ENCODE measurements around the gene LIN7A.
A peak's percentile ranks its signal among the peaks of the same experiment; 100 is the strongest.

LIN7A gene

GRCh38 chr12:80847575-80847974 lies 90.2 kb downstream of the LIN7A start:
- no peak for TF ChIP-seq PAX5 (IDR thresholded peaks at IDR 0.05; ENCODE audit: insufficient read depth, low read length, severe bottlenecking)
- no peak for TF ChIP-seq POLR2AphosphoS5 (IDR thresholded peaks at IDR 0.05; ENCODE audit: low read depth, low read length)
- TF ChIP-seq POLR2A (IDR thresholded peaks at IDR 0.05; ENCODE audit: low read depth, low read length) = no peak
- no peak for TF ChIP-seq POU2F2 (IDR thresholded peaks at IDR 0.05; ENCODE audit: low read depth, low read length)
- TF ChIP-seq SPI1 (IDR thresholded peaks at IDR 0.05; ENCODE audit: low read depth, low read length) = no peak
- no peak for TF ChIP-seq TAF1 (IDR thresholded peaks at IDR 0.05; ENCODE audit: low read depth, low read length)
- DNase-seq (ENCODE audit: insufficient read length, low spot score) (no peak), FAIRE-seq (no peak)

- DNase-seq (ENCODE audit: insufficient read length, low spot score) = no peak
- TF ChIP-seq PAX5 (IDR thresholded peaks at IDR 0.05; ENCODE audit: insufficient read depth, low read length, severe bottlenecking) (no peak), POU2F2 (IDR thresholded peaks at IDR 0.05; ENCODE audit: low read depth, low read length) (no peak), TAF1 (IDR thresholded peaks at IDR 0.05; ENCODE audit: low read depth, low read length) (no peak), POLR2A (IDR thresholded peaks at IDR 0.05; ENCODE audit: low read depth, low read length) (no peak), SPI1 (IDR thresholded peaks at IDR 0.05; ENCODE audit: low read depth, low read length) (no peak)
- FAIRE-seq = no peak
Measured at GRCh38 chr12:80846952-80847351, 90.8 kb downstream of the LIN7A start.

- FAIRE-seq (no peak), DNase-seq (ENCODE audit: insufficient read length, low spot score) (no peak)
- no peak for TF ChIP-seq POLR2AphosphoS5 (IDR thresholded peaks at IDR 0.05; ENCODE audit: low read depth, low read length)
- no peak for TF ChIP-seq TAF1 (IDR thresholded peaks at IDR 0.05; ENCODE audit: low read depth, low read length)
- no peak for TF ChIP-seq SPI1 (IDR thresholded peaks at IDR 0.05; ENCODE audit: low read depth, low read length)
- TF ChIP-seq PAX5 (IDR thresholded peaks at IDR 0.05; ENCODE audit: insufficient read depth, low read length, severe bottlenecking) = no peak
- TF ChIP-seq POU2F2 (IDR thresholded peaks at IDR 0.05; ENCODE audit: low read depth, low read length) = no peak
- no peak for TF ChIP-seq POLR2A (IDR thresholded peaks at IDR 0.05; ENCODE audit: low read depth, low read length)
Measured at GRCh38 chr12:80845639-80846038, 92.1 kb downstream of the LIN7A start.

DNA sequence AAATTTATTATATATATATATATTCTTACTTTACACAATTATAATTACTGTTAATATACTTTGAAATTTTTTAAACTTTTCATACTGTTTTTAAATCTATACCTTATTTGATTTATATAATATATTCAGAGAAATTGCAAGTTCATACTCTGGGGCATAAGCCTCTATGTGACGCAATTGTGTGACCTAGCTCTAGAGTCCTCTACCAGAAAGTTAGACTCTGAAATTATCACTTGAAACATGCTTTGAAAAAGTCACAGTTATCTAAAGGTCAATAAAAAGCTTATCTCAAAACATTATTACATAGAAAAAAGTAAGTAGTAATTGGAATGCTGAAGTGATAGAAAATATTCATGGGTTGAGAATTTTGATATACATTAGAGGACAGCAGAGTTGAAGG lies 93.8 kb downstream of the LIN7A start:
- no peak for FAIRE-seq
- TF ChIP-seq POLR2AphosphoS5 (IDR thresholded peaks at IDR 0.05; ENCODE audit: low read depth, low read length) (no peak), TAF1 (IDR thresholded peaks at IDR 0.05; ENCODE audit: low read depth, low read length) (no peak), SPI1 (IDR thresholded peaks at IDR 0.05; ENCODE audit: low read depth, low read length) (no peak), POLR2A (IDR thresholded peaks at IDR 0.05; ENCODE audit: low read depth, low read length) (no peak), POU2F2 (IDR thresholded peaks at IDR 0.05; ENCODE audit: low read depth, low read length) (no peak), PAX5 (IDR thresholded peaks at IDR 0.05; ENCODE audit: insufficient read depth, low read length, severe bottlenecking) (no peak)
- DNase-seq (ENCODE audit: insufficient read length, low spot score) = no peak

DNA sequence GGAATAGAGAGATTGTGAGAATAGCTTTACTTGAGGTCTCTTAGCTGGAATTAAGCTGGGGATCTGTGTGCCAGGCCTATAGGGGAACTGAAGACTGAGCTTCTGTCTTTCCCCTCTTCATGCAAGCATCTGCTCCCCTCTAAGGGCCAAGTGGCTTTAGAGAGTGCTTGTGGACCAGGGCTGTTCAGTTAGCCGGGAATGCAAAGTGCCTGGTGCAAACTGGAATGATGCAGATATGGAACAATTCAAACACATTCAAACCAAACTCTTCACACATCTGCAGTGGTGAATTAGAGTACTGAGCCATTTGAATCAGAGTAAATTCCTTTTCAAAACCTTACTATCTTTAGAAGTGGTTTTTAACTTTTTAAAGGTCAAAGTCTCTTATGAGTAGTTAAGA lies 99.0 kb downstream of the LIN7A start:
- FAIRE-seq = no peak
- TF ChIP-seq POLR2AphosphoS5 (IDR thresholded peaks at IDR 0.05; ENCODE audit: low read depth, low read length) (no peak), TAF1 (IDR thresholded peaks at IDR 0.05; ENCODE audit: low read depth, low read length) (no peak), POU2F2 (IDR thresholded peaks at IDR 0.05; ENCODE audit: low read depth, low read length) (no peak), POLR2A (IDR thresholded peaks at IDR 0.05; ENCODE audit: low read depth, low read length) (no peak), SPI1 (IDR thresholded peaks at IDR 0.05; ENCODE audit: low read depth, low read length) (0 out of 2 replicates have a peak, but pooled peaks have one; percentile 6)
- no peak for DNase-seq (ENCODE audit: insufficient read length, low spot score)

DNA sequence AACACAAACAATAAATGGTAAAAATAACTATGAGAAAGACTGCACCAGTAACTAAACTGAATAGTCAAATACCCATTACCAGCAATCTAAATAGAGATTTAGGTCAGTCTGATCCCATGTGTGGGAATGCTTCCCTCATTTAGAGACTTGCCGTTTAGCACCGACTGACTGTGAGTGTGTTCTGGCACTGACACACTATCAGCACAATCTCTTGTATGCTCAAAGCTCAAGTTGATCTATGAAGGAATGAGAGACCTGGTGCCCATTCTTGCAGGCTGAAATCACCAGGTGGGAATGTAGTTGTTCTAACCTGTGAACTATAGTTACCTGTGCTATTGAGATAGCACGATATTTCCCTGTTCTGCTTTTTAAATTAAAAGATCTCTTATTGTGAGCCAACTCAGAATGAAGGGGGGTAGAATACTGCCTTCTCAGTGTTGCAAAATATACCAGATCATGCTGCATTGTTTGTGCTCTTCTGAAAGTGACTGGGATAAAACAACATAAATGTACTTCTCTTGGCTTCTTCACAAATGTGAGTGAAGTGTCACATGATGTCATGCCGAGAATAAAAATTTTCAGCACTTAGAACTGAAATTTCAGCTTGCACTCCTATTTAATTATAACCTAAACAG lies 99.6 kb downstream of the LIN7A start:
- DNase-seq (ENCODE audit: insufficient read length, low spot score) (no peak), FAIRE-seq (peak; percentile 41)
- TF ChIP-seq SPI1 (IDR thresholded peaks at IDR 0.05; ENCODE audit: low read depth, low read length) (peak; percentile 24; the same call in 1 of the 2 replicates), POLR2A (IDR thresholded peaks at IDR 0.05; ENCODE audit: low read depth, low read length) (no peak)

- TF ChIP-seq POLR2AphosphoS5 (IDR thresholded peaks at IDR 0.05; ENCODE audit: low read depth, low read length) (no peak), POU2F2 (IDR thresholded peaks at IDR 0.05; ENCODE audit: low read depth, low read length) (no peak), PAX5 (IDR thresholded peaks at IDR 0.05; ENCODE audit: insufficient read depth, low read length, severe bottlenecking) (no peak), TAF1 (IDR thresholded peaks at IDR 0.05; ENCODE audit: low read depth, low read length) (no peak), POLR2A (IDR thresholded peaks at IDR 0.05; ENCODE audit: low read depth, low read length) (no peak), SPI1 (IDR thresholded peaks at IDR 0.05; ENCODE audit: low read depth, low read length) (no peak)
- peak; percentile 57 for FAIRE-seq
- DNase-seq (ENCODE audit: insufficient read length, low spot score) = no peak
Measured at GRCh38 chr12:80837342-80837978, 100.3 kb downstream of the LIN7A start.

DNA sequence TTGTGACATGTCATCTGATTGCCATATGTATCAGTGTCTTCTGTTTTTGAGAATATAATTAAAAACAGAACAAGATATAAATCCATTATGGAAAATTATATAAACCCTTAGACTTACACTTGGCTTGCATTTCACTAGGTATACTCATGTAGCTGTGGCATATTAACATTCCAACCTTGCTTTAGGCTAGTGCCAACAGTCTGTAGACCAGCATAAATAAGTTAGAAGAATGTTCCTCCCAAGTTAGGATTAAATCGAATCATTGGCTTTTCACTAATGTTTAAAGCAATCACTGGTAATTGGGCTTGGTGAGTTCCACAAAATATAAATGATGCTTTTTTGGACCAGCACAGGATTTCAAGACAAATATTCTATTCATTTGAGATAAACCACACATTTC lies 103.0 kb downstream of the LIN7A start:
- FAIRE-seq (no peak), DNase-seq (ENCODE audit: insufficient read length, low spot score) (no peak)
- TF ChIP-seq TAF1 (IDR thresholded peaks at IDR 0.05; ENCODE audit: low read depth, low read length) = no peak
- no peak for TF ChIP-seq POLR2AphosphoS5 (IDR thresholded peaks at IDR 0.05; ENCODE audit: low read depth, low read length)
- TF ChIP-seq POLR2A (IDR thresholded peaks at IDR 0.05; ENCODE audit: low read depth, low read length) = no peak
- TF ChIP-seq POU2F2 (IDR thresholded peaks at IDR 0.05; ENCODE audit: low read depth, low read length) = no peak
- no peak for TF ChIP-seq SPI1 (IDR thresholded peaks at IDR 0.05; ENCODE audit: low read depth, low read length)
- no peak for TF ChIP-seq PAX5 (IDR thresholded peaks at IDR 0.05; ENCODE audit: insufficient read depth, low read length, severe bottlenecking)

DNA sequence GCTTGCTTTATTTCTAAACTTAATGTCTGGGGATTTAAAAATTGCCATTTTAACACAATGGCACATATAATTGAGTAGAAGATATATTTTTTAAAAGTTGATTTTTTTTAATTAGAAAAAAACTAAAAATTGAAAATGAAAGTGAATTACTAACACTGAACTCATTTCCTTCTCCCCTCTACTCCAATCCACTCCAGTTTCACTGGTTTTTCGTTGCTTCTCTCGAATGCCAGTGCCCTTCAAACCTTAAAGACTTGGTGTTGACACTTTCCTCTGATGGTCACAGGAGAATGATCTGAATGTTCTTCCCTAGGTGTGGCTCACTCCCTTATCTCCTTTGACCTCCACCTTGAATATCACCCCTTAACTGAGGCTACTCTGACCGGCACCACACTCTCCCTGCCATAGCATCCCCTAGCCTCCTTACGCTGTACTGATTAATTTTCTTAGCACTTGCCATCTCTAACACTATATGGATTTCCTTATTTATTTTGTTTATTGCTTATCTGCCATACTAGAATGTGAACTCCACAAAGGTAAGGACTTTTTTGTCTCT lies 107.1 kb downstream of the LIN7A start:
- FAIRE-seq (no peak), DNase-seq (ENCODE audit: insufficient read length, low spot score) (no peak)
- TF ChIP-seq TAF1 (IDR thresholded peaks at IDR 0.05; ENCODE audit: low read depth, low read length) = no peak
- TF ChIP-seq POU2F2 (IDR thresholded peaks at IDR 0.05; ENCODE audit: low read depth, low read length) = no peak
- no peak for TF ChIP-seq POLR2A (IDR thresholded peaks at IDR 0.05; ENCODE audit: low read depth, low read length)
- TF ChIP-seq PAX5 (IDR thresholded peaks at IDR 0.05; ENCODE audit: insufficient read depth, low read length, severe bottlenecking) = no peak
- TF ChIP-seq SPI1 (IDR thresholded peaks at IDR 0.05; ENCODE audit: low read depth, low read length) = no peak
- no peak for TF ChIP-seq POLR2AphosphoS5 (IDR thresholded peaks at IDR 0.05; ENCODE audit: low read depth, low read length)

Data from GM12891 (cell line).